ENCODE data around the gene IFT88.

Gene IFT88

GRCh38 chr13:20702915-20703779 lies 136.2 kb downstream of the IFT88 start, which contains the start of gene IL17D:
TSS of gene IL17D (plus strand) at chr13:20703699. CDS start at chr13:20704002, 303 bp downstream.
- Histone ChIP-seq H3K27me3 (peaks cover 74% of the 10 kb centered on the region), H3K36me3 (no peaks in the 10 kb centered on the region), H3K4me1 (ENCODE audit: control insufficient read depth in 1 of 2, insufficient read depth in 1 of 2, low read depth in 1 of 2, low read length in 1 of 2) (peaks cover 9 to 13% of the 10 kb centered on the region in 2 experiments), H3K27ac (no peak within 1 kb of the TSS), H3K4me3 (ENCODE audit: low read depth in 1 of 2, low read length in 1 of 2) (peak within 1 kb of the TSS; percentile 35 to 56), H3K9me3 (no peaks in the 10 kb centered on the region)
- TF ChIP-seq CTCF (IDR thresholded peaks at IDR 0.05), result no peak

GRCh38 chr13:20703780-20704458 lies 137.0 kb downstream of the IFT88 start:
- peaks cover 9 to 13% of the 10 kb centered on the region in 2 experiments for H3K4me1 ChIP-seq (ENCODE audit: control insufficient read depth in 1 of 2, insufficient read depth in 1 of 2, low read depth in 1 of 2, low read length in 1 of 2)
- H3K4me3 ChIP-seq (ENCODE audit: low read depth in 1 of 2, low read length in 1 of 2), result peak overlapping the region; percentile 35 to 36
- no peak overlapping the region for H3K27ac ChIP-seq
- H3K27me3 ChIP-seq, result peaks cover 74% of the 10 kb centered on the region
- TF ChIP-seq CTCF (IDR thresholded peaks at IDR 0.05), result peak; percentile 31
- no peaks in the 10 kb centered on the region for H3K36me3 ChIP-seq
- H3K9me3 ChIP-seq, result no peaks in the 10 kb centered on the region

- H3K9me3 ChIP-seq, result no peaks in the 10 kb centered on the region
- peaks cover 9 to 13% of the 10 kb centered on the region in 2 experiments for H3K4me1 ChIP-seq (ENCODE audit: control insufficient read depth in 1 of 2, insufficient read depth in 1 of 2, low read depth in 1 of 2, low read length in 1 of 2)
- H3K4me3 ChIP-seq (ENCODE audit: low read depth in 1 of 2, low read length in 1 of 2), result peak overlapping the region in 1 of 2 experiments; percentile 36
- TF ChIP-seq CTCF (IDR thresholded peaks at IDR 0.05), result no peak
- no peaks in the 10 kb centered on the region for H3K36me3 ChIP-seq
- H3K27me3 ChIP-seq, result peaks cover 72% of the 10 kb centered on the region
- no peak overlapping the region for H3K27ac ChIP-seq
These were observed 137.6 kb downstream of the IFT88 start for GRCh38 chr13:20704459-20705069.

GRCh38 chr13:20706661-20707060 lies 139.7 kb downstream of the IFT88 start:
- Histone ChIP-seq H3K27ac (no peak overlapping the region), H3K36me3 (no peaks in the 10 kb centered on the region), H3K27me3 (peaks cover 56% of the 10 kb centered on the region), H3K4me3 (ENCODE audit: low read depth in 1 of 2, low read length in 1 of 2) (no peak overlapping the region), H3K9me3 (no peaks in the 10 kb centered on the region), H3K4me1 (ENCODE audit: control insufficient read depth in 1 of 2, insufficient read depth in 1 of 2, low read depth in 1 of 2, low read length in 1 of 2) (peaks cover 9 to 13% of the 10 kb centered on the region in 2 experiments)
- no peak for TF ChIP-seq CTCF (IDR thresholded peaks at IDR 0.05)

GRCh38 chr13:20708216-20708615 lies 141.3 kb downstream of the IFT88 start:
- no peaks in the 10 kb centered on the region for H3K9me3 ChIP-seq
- H3K27me3 ChIP-seq, result peaks cover 56% of the 10 kb centered on the region
- no peak for TF ChIP-seq CTCF (IDR thresholded peaks at IDR 0.05)
- H3K27ac ChIP-seq, result no peak overlapping the region
- no peaks in the 10 kb centered on the region for H3K36me3 ChIP-seq
- H3K4me3 ChIP-seq (ENCODE audit: low read depth in 1 of 2, low read length in 1 of 2), result no peak overlapping the region
- H3K4me1 ChIP-seq (ENCODE audit: control insufficient read depth in 1 of 2, insufficient read depth in 1 of 2, low read depth in 1 of 2, low read length in 1 of 2), result peaks cover 2% of the 10 kb centered on the region in 2 experiments
